GM04503 (cell line): ENCODE data around the gene C11orf58.

Experiments used
- DNase-seq: peaks from one replicate; pipeline ENCODE4 v3.0.0-alpha.2; 2012; ENCODE audit warnings: low read depth

The C11orf58 gene

DNA sequence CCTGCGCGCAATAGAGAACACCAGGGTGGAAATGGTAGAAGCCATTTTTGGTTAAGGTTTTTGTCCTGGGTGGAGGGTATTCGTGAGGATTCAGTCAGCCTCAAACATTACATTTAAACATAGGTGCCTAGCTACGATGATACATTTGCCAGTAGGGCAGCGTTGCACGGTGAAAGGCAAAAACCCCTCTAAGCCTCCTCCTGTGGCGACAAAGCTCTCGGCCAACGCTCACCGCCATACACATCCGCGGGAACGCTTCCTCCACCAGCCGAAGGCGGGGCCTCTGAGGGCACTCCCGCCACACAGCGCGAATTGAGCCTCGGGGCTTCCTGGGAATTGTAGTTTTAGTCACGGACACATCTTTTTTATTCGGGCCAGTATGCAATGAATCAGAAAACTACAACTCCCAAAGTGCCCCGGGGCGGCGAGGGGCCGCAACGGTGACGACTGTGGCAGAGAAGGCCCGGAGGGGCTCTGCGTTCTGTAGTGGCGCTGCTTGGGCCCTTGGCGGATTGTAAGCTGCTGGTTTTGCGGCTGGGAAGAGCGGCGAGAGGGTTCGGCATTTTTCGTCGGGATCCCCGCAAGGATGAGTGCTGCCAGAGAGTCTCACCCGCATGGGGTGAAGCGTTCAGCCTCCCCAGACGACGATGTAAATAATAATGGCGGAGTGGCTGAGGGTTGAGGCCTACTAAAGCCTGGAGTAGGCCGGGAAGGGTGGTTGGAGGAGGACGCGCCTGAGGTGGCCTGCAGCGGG, at the start of gene C11orf58:
Gene C11orf58, plus strand, starts transcription at position 455 of the 754 bp plus-strand sequence. Its CDS starts 132 bp downstream, at position 587.
- DNase-seq, result peak; percentile 91

DNA sequence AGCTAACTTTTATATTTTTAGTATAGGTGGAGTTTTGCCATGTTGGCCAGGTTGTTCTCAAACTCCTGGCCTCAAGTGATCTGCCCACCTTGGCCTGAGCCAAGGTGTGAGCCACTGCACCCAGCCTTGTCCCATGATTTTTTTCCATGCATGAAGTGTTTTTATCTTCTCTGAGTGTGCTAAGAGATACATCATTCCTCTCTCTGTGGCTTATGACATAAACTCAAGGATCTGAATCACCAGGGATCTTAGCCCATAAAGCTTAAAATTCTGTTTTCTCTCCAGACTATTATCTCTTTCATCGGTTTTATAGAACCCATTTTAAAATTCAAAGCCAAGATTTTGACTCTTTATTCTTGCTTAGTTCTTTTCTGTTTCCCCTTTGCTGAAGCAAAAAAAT, 48.4 kb upstream of the C11orf58 start:
- DNase-seq, result no peak

DNA sequence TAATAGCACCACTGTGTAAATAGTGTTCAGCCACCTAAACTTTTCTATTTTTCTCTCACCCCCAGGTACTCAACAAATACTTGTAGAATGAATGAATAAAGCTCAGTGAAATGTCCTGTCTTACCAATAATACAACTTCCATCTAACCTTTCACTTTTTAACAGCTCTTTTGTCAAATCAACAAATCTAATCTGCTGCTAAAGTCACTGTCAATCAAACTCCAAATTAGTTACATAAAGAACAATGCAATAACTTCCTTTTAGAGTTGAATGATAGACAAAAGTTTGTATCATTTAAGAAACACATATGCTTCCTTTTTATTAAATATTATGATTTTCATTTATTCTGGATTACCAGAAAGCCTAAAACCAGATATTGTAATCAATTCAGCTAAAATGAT, 34.7 kb upstream of the C11orf58 start:
- DNase-seq, result no peak

DNA sequence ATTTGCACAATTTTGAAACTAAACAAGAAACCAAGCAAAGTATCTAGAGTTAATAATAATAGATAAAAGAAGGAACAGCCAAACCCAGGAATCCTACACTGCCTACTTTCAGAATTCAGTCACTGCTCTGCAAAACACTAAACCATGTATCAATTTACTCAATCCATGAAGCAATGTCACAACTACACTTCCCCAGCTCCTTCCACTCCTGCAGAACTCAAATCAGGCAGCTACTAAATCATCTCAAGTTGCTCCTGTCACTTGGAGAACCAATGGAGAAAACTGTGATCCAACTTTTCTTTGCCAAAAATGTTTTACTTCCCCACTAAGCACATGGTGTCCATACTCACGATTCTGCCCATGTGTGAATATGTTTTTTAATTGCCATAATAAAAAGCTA, 24.9 kb upstream of the C11orf58 start:
- no peak for DNase-seq

DNA sequence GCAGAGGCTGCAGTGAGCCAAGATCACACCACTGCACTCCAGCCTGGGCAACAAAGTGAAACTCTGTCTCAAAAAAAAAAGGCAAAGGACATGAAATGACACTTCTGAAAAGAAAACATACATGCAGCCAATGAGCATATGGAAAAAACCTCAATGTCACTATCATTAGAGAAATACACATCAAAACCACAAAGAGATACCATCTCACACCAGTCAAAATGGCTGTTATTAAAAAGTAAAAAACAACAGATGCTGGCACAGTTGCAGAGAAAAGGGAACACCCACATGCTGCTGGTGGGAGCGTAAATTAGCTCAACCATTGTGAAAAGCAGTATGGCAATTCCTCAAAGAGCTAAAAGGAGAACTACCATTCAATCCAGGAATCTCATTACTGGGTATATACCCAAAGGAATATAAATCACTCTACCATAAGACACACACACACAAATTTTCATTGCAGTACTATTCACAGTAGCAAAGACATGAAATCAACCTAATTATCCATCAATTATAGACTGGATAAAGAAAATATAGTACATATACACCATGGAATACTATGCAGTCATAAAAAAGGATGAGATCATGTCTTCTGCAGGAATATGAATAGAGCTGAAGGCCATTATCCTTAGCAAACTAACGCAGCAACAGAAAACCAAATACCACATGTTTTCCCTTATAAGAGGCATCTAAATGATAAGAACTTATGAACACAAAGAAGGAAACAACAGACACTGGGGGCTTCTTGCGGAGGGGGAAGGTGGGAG, 15.7 kb upstream of the C11orf58 start:
- DNase-seq, result no peak

DNA sequence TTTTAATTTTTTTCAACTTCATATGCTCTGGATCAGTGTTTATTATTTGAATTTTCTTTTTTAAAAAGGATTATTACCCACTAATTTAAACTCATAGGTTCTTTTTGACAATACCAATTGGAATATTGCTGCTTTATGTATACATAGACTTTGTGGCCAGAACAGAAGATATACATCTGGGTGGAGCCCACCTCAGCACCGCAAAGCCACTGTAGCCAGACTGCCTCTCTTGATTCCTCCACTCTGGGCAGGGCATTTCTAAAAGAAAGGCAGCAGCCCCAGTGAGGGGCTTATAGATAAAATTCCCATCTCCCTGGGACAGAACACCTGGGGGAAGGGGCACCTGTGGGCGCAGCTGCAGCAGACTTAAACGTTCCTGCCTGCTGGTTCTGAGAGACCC, 10.6 kb upstream of the C11orf58 start:
- DNase-seq, result no peak

DNA sequence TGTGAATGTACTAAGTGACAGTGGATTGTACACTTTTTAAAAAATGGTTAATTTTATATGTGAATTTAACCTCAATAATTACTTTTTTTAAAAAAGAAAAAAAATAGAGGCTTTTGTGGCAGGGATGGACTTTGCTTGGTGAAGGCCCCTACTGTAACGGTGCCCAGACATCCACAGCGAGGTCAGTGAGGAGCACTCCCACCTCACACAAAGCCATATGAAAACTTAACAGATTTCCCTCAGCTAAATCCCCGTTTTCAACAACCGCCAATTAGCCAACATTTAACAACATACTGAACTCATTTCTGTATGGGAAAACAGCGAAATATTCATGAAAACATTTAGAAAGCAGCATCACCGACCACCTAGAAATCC, 642 bp upstream of the C11orf58 start:
- no peak for DNase-seq

DNA sequence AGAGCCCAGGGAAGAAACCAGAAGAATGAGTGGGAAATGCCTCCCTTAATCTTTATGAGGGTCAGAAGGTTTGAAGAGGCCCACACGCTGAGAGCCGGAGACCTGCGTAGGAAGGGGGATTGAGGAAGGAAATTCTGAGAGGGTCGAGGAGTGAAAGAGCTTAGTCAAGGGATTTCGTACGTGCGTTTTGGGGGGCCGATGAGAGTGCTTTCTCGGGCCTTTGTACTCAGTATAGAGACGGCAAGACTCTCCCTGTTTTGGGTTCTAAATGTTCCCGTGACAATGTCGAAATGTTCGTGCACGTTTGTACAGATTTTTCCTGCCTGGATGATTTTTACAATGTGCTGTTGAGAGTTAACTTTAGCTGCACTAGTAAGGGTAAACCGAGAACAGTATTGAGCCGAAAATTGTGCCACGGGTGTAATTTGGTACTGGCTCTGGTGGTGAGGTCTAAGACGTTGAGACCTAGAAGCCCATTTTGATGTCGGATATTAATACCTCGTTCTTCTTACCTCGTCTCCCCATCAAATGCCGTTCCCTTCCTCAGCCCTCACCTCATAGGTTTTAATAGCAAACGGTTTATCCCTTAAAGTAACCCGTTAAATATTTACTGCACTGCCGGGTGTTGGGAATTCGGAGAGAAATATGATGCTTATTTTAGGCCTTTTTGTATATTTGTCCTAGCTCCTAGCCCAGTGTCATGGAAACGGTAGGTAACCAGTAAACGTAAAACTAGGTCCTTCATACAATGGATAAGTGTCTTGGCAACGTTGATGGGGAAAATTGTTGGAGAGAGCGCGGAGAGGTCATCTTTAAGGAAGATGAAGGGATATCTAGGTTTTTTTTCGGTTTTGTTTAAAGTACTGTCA, 734 bp downstream of the C11orf58 start:
- peak; percentile 7 for DNase-seq

DNA sequence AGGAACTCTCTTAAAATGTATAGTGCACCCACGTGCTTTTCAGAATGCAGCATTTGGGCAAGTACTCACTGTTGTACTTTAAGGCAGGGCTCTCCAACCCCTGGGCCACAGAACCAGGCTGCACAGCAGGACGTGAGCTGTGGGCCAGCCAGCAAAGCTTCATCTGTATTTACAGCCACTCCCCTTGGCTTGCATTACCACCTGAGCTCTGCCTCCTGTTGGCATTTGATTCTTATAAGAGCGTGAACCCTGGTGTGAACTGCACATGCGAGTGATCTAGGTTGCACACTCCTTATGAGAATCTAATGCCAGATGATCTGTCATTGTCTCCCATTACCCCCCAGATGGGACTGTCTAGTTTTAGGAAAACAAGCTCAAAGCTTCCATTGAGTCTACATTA, 3.0 kb downstream of the C11orf58 start:
- DNase-seq, result no peak

DNA sequence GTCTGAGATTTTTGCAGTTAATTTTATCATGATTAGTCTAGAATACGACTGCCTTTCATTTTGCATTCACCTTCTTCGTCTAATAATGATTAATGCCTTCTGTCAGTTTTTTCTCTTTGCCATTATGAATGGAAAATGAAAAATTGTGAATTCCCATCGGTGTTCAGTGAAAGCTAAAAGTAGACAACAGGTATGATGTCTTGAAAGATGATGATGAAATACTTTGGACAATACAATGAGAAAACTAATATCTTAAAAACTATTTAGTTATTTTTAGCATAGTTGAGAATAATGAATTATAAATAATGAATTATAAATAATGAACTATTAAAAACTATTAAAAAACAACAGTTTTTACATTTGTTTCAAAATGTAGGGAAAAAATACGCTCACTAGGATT, 5.0 kb downstream of the C11orf58 start:
- DNase-seq, result no peak

DNA sequence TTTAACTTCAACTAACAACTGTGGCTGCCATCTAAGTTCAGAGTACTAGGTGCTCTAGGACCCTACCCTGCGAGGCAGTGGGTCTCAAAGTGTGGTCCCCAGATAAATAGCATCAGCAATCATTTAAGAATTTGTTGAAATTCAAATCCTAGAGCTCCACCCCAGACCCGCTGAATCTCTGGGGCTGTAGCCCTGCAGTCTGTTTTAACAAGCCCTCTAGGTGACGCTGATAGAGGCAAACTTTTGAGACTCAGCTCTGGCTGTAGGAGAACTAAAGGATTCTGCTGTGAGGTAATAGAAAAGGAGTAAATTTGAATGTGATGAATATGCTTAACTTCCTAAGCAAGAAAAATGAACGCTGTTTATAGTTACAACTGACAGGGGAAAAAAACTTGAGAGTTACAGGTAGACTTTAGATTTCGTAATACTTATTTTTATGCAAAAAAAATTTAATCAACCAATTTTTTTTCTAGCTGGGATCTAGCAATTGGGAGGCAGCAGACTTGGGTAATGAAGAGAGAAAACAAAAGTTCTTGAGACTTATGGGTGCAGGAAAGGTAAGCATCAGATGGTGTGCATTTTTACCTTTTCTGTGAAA, 5.8 kb downstream of the C11orf58 start:
- DNase-seq, result no peak

DNA sequence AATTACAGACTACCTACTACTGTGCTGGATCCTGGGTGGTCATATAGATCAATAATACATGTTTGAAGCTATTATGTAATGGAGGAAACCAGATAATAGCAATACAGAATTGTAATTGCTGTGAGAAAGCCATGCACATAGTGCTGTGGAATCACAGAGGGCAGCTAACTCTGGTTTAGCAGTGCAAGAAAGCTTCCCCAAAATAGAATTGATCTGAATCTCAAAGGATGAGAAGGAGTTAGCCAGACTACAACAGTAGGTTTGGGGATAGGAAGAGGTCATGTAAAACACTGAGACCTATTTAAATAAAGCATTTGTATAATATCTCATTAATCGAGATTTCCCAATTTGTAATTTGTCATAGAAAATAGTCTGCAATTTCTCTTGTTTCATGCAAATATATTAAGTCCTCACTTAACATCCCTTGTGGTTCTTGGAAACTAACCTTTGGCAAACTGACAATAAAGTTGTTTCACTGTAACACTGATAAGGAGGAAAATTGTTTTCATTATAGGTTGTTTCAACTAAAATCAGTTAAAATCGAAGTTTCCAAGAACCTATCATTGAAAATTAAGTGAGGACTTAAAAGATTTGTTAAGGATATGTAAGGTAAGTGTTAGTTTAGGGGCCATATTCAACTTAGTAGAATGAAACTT, 7.6 kb downstream of the C11orf58 start:
- no peak for DNase-seq

DNA sequence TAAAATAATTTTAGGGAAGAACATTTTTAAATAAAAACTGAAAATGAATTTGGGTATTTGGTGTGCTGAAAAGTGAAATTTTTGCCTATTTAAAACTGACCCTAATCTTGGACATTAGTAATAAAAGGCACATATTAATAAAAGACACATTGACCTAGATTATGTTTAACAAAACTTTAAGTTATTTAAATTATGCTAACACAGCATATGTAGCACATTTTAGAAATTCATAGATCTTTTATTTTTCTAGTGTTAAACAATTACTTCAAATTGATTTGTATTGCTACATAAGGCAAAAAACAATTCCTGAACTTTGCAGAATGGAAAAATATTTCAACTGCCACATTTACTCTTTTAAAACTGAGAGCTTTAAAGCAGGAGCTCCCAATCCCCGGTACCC, 10.6 kb downstream of the C11orf58 start:
- DNase-seq, result no peak

DNA sequence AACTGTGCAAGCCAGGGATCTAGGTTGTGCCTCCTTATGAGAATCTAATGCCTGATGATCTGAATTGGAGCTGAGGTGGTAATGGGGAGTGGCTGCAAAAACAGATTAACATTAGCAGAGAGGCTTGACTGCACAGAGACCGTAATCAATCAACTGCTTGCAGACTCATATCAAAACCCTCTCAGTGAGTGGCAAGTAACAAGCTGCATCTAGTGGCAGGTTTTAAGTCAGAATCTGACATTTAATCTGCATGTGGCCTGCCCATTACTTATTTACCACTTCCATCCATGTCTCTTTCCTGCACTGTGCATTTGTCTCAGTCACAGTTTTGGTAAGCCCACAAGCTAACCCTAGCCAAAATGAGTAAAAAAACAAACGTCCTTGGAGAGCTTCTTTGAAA, 11.2 kb downstream of the C11orf58 start:
- DNase-seq, result no peak

DNA sequence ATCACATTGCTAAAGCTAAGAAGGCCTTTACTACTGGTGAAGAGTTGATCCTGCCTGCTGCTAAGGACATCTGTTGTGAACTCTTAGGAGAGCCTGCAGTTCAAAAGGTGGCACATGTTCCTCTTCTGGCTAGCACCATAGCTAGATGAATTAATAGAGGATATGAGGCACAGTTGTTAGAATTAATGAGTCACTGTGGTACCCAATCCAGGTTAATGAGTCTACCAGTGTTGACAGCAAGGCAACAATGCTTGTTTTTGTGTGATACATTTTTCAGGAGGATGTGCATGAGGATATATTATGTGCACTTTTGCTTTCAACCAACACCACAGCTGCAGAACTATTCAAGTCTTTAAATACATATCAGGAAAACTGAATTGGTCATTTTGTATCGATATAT, 12.0 kb downstream of the C11orf58 start:
- no peak for DNase-seq

DNA sequence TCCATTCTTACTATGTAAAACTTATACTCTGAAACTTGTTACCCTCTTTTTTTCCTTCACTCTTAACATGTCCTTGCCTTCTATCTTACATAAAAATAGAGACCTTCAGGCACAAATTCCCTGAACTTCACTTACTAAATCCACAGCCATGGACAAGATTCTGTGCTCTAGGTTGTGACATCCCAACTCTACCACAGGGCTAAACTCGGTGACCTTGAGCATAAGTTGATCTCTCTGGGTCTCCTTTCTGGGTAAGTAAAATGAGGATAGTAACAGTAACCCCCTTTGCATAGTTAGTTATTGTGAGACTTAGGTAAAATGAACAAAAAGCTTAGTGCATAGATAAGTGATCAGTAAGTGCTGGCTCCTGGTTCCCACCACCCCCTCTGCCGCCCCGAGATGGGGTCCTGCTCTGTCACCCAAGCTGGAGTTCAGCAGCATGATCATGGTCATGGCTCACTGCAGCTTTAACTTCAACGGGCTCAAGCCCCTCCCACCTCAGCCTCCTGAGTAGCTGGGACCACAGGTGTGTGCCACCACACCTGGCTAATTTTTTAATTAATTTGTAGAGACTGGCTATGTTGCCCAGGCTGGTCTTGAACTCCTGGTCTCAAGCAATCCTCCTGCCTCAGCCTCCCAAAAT, 20.1 kb downstream of the C11orf58 start:
- no peak for DNase-seq

DNA sequence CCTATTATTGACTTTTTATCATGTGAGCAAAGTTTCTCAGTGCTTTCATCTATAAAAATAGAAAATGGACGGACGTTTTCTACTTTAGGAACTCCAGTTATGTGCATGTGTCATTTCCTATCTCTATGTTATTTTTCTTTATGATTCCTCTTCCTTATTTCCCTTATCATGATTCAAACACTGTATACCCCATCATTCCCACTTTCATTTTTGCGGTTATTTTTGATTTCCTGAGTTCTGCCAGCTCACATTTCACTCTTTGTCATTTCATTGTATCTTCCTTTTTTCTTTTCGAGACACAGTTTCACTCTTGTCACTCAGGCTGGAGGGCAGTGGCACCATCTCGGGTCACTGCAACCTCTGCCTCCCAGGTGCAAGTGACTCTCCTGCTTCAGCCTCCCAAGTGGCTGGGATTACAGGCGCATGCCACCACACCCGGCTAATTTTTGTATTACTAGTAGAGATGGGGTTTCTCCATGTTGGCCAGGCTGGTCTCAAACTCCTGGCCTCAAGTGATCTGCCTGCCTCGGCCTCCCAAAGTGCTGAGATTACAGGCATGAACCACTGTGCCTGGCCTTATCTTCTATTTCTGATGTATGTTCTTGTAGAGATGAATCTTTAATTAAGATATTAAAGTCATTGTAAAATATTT, 21.5 kb downstream of the C11orf58 start:
- DNase-seq, result no peak

DNA sequence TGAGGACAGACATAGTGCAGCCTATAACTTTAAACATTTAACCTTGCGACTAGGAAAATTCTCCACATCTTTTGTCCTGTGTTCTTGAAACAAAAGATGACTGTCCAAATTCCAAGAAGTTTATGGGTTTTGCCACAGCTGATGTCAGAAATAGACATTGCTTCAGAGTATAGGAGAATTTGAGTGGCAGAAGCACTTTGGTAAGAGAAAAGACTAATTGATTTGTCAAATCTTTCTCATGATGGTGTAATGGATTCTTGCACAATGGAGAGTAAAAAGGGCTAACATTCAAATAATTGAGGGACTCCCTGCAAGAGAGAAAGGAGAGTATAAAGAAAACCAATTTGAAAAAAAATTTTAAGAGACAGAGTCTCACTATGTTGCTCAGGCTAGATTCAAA, 25.3 kb downstream of the C11orf58 start:
- no peak for DNase-seq

DNA sequence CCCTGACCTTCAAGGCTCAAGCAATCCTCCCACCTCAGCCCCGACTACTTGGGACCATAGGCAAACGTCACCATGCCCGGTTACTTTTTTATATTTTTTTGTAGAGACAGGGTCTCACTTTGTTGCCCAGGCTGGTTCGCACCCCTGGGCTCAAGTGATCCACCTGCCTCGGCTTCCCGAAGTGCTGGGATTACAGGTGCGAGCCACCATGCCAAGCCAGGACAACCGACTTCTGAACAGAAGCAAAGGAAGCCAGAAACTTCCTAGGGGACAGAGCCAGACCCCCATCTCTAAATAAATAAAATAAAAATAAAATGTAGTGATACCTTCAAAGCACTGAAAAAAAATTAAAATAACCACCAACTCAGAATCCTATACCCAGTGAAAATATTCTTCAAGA, 26.4 kb downstream of the C11orf58 start:
- DNase-seq, result no peak

DNA sequence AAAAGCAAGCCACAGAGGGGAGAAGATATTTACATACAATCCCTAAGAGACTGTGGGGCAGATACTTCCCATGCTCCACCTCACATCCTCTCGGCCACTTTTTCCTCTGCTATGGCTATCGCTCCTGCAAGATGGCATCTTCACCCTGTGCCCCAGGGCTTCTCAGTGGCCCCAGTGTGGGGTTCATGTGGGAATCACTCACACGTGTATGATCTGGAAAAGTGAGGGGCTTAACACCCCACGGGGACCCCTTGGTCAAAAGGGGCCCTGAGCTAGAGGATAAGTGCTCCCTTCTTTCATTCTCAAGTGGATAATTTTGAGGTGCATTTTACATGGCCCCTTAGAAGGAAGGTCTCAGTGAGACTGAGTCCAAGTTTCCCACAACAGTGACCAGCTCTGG, 28.7 kb downstream of the C11orf58 start:
- DNase-seq, result no peak

DNA sequence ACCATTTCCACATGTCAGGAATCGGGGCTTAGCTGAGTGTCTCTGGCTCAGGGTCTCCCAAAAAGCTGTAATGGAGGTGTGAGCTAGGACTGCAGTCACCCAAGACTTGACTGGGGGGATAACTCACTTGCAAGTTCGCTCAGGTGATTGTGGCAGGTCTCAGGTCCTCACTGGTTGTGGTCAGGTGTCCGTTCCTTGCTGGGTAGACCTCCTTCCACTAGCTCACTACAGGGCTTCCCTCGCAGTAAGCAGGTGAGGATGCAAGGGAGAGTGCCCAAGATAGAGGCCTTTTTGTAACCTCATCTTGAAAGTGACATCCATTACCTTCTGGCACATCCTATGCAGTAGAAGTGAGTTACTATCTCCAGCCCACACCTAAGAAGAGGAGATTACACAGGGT, 29.5 kb downstream of the C11orf58 start:
- DNase-seq, result no peak
